Gastroesophageal sphincter (tissue), 4 donors: ENCODE data around the gene UBQLN4. TPM values are rescaled to one million over a fixed set of nuclear protein-coding genes. Genes with fewer than 3 reads are reported as not detected.

Experiments used
- ATAC-seq: fragments of 150-250 bp; one replicate; pipeline ENCODE4 v1.9.1; 2016; ENCODE audit warnings: mild to moderate bottlenecking, moderate library complexity
- H3K27ac ChIP-seq, 4 donors: fragments of 200-600 bp; sonication (generic) in 3 of 4; 1 replicate in 3 of 4; 2 replicates in 1 of 4; pipeline ENCODE4 v1.5.1; 2016 to 2019
- H3K27me3 ChIP-seq: fragments of 200-600 bp; sonication (generic); one replicate; pipeline ENCODE4 v1.5.1; 2019
- H3K36me3 ChIP-seq, 2 donors: fragments of 200-600 bp; sonication (generic); one replicate each; pipeline ENCODE4 v1.5.1; 2019; ENCODE audit warnings: control low read depth in 1 of 2
- H3K4me1 ChIP-seq, 3 donors: fragments of 200-600 bp; sonication (generic); 1 replicate in 2 of 3; 2 replicates in 1 of 3; pipeline ENCODE4 v1.5.1; 2016 to 2019; ENCODE audit warnings: control low read depth in 2 of 3
- H3K4me3 ChIP-seq, 2 donors: fragments of 200-600 bp; sonication (generic); one replicate each; pipeline ENCODE4 v1.5.1; 2019; ENCODE audit warnings: mild to moderate bottlenecking in 1 of 2, moderate library complexity in 1 of 2
- H3K9me3 ChIP-seq, 3 donors: fragments of 200-600 bp; sonication (generic); one replicate each; pipeline ENCODE4 v1.5.1; 2017 to 2019; ENCODE audit warnings: control low read depth in 2 of 3
- EP300 ChIP-seq: sonication (generic); formaldehyde crosslinking; IDR thresholded peaks from one replicate; pipeline ENCODE4 v1.6.1; 2017; ENCODE audit warnings: antibody characterized with exemption, mild to moderate bottlenecking
- POLR2A ChIP-seq, 2 donors: fragments of 450-650 bp; IDR thresholded peaks; one replicate each; pipeline ENCODE4 v1.6.1; 2017; ENCODE audit warnings: antibody characterized with exemption in 2 of 2, mild to moderate bottlenecking in 2 of 2, moderate library complexity in 1 of 2
- POLR2AphosphoS5 ChIP-seq: sonication (generic); formaldehyde crosslinking; IDR thresholded peaks from one replicate; pipeline ENCODE4 v1.6.1; 2017; ENCODE audit warnings: antibody characterized with exemption
- WGBS, 2 donors: methylation state at CpG; one replicate each; pipeline ENCODE4 v1.1.5; 2018; ENCODE audit warnings: low coverage in 1 of 2; 5-methylcytosine and 5-hydroxymethylcytosine counted together
- total RNA-seq, 4 donors: library from RNA; depleted of rRNA; stranded (reverse); fragments of >200 nt; gene quantifications; one replicate each; pipeline ENCODE4 v1.1.0, GENCODE V29; 2016
- TF ChIP-seq, protein P1 (sequence below), 4 experiments: fragments of 200-600 bp in 2 of 4; fragments of 450-650 bp in 2 of 4; sonication (generic) in 1 of 4; IDR thresholded peaks; one replicate each; pipeline ENCODE4 v1.5.1; 2017 to 2019; ENCODE audit warnings: antibody characterized with exemption in 4 of 4, mild to moderate bottlenecking in 2 of 4, moderate library complexity in 2 of 4

Gene UBQLN4
- total RNA-seq, 4 donors from 2014 or later, result 19.6 to 29.6 (median 24.8) TPM

DNA sequence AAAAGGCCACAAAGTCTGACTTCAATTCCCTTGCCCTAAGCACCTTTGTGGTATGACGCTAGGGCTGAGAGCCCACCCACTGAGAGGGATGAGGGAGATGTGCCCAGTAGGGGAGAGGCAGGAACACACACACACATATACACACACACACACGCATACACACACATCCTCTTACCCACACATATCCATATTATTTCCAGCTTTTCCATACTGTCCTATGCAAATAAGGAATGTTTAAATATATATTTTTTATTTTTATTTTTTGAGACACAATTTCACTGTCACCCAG, 10.3 kb upstream of the UBQLN4 start:
- TF ChIP-seq POLR2A (IDR thresholded peaks at IDR 0.05), result no peak
- TF ChIP-seq POLR2AphosphoS5, result no peak
- TF ChIP-seq, protein P1, sequence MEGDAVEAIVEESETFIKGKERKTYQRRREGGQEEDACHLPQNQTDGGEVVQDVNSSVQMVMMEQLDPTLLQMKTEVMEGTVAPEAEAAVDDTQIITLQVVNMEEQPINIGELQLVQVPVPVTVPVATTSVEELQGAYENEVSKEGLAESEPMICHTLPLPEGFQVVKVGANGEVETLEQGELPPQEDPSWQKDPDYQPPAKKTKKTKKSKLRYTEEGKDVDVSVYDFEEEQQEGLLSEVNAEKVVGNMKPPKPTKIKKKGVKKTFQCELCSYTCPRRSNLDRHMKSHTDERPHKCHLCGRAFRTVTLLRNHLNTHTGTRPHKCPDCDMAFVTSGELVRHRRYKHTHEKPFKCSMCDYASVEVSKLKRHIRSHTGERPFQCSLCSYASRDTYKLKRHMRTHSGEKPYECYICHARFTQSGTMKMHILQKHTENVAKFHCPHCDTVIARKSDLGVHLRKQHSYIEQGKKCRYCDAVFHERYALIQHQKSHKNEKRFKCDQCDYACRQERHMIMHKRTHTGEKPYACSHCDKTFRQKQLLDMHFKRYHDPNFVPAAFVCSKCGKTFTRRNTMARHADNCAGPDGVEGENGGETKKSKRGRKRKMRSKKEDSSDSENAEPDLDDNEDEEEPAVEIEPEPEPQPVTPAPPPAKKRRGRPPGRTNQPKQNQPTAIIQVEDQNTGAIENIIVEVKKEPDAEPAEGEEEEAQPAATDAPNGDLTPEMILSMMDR (IDR thresholded peaks at IDR 0.05), result no peak
- Histone ChIP-seq H3K4me3 (no peak overlapping the region), H3K9me3 (no peaks in the 10 kb centered on the region), H3K4me1 (no peaks in the 10 kb centered on the region), H3K27me3 (no peaks in the 10 kb centered on the region), H3K36me3 (no peaks in the 10 kb centered on the region), H3K27ac (no peak overlapping the region)
- WGBS, 2 donors, result 63 to 67% methylated on average over 2 of the region's 2 CpGs
- no peak for ATAC-seq

DNA sequence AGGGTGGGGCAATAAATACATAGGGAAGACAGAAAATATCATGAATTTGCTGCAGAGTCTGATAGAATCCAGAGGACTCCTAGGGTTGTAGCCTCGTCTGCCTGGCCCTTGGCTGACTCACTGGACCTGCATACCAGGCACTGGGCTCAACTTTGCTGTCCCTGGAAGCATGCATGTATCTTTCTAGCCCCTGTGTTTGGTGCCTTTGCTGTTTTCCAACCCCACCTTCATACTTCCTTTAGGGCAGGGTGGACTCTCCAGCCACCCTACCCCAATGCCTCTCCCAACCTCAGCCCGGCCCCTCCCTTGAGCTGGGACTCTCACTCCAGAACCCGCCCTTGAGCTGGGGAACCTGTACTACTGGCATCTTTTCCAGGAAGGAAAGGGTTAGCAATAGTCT, 8.6 kb upstream of the UBQLN4 start:
- WGBS, 2 donors, result 50% methylated on average over 1 of the region's 3 CpGs; no CpG with 5 or more reads in 1 of the 2 donors
- Histone ChIP-seq H3K4me1 (no peaks in the 10 kb centered on the region), H3K9me3 (no peaks in the 10 kb centered on the region), H3K27ac (no peak overlapping the region), H3K36me3 (peaks cover 0 to 14% of the 10 kb centered on the region in 2 donors), H3K27me3 (no peaks in the 10 kb centered on the region), H3K4me3 (no peak overlapping the region)
- TF ChIP-seq EP300 (no peak), POLR2AphosphoS5 (no peak), POLR2A (IDR thresholded peaks at IDR 0.05) (no peak)
- TF ChIP-seq, protein P1 (IDR thresholded peaks at IDR 0.05), result no peak
- ATAC-seq, result no peak

DNA sequence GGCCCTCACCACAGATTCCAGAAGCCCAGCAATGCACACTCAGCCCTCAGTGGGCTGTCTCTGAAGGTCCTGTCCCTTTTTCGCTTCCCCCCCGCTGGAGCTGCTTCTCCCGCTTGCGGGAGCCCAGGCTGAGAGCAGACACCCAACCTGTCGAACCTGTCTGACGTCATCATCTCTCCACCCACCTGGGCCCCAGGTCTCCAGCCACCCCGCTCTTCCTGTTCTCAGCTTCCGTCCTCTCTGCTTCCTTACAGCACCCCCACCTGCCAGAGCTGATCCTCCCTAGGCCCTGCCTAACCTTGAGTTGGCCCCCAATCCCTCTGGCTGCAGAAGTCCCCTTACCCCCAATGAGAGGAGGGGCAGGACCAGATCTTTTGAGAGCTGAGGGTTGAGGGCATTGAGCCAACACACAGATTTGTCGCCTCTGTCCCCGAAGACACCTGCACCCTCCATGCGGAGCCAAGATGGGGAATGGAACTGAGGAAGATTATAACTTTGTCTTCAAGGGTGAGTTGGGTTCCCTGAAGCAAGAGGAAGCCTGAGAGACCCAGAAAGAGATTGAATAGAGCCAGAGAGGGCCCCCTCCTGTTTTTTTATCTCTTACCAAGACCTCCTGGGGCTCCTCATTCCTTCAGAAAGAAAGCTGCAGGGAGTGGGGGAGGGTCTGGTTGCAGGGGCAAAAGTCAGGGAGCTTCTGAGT, 7.5 kb upstream of the UBQLN4 start, which contains the start of gene RAB25:
Gene RAB25 (plus strand): TSS at position 224 of the 700 bp plus-strand sequence. CDS start 241 bp downstream, at position 465.
- ATAC-seq, result no peak
- Histone ChIP-seq H3K36me3 (peaks cover 0 to 21% of the 10 kb centered on the region in 2 donors), H3K9me3 (no peaks in the 10 kb centered on the region), H3K4me1 (peaks cover 0 to 4% (median 0%) of the 10 kb centered on the region in 3 donors), H3K27ac (no peak within 1 kb of the TSS), H3K27me3 (no peaks in the 10 kb centered on the region), H3K4me3 (no peak within 1 kb of the TSS)
- 33 to 37% methylated on average over 4 to 6 of the region's 11 CpGs for WGBS, 2 donors
- TF ChIP-seq EP300 (no peak), POLR2AphosphoS5 (no peak), POLR2A (IDR thresholded peaks at IDR 0.05) (no peak)
- TF ChIP-seq, protein P1 (IDR thresholded peaks at IDR 0.05), result no peak

DNA sequence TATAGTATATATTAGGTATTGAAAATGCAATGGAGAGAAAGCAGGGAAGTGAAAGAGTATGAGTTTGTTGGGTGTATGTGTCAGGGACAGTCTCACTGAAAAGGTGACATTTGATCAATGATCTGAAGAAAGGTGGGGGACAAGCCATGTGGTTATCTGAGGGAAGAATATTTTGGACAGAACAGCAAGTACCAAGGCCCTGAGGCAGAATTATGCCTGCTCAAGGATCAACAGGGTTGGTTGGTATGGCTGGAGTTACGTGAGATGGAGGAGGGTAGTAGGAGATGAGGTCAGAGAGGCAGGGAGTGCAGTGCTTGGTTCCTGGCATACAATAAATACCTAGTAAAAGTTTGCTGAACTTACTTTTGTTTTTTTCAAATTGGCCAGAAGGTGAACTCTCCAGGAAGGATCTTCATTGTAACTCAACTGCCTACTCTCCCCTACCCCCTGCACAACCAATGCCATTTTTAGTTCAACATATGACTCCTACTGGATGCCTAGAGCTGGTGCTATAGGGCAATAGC, 2.8 kb upstream of the UBQLN4 start:
- no peak overlapping the region for H3K27ac ChIP-seq
- H3K4me1 ChIP-seq, result peaks cover 0 to 29% (median 8%) of the 10 kb centered on the region in 3 donors
- TF ChIP-seq POLR2A (IDR thresholded peaks at IDR 0.05) (no peak), POLR2AphosphoS5 (no peak), EP300 (no peak)
- TF ChIP-seq, protein P1 (IDR thresholded peaks at IDR 0.05), result no peak
- no peak overlapping the region for H3K4me3 ChIP-seq
- no peaks in the 10 kb centered on the region for H3K9me3 ChIP-seq
- H3K27me3 ChIP-seq, result no peaks in the 10 kb centered on the region
- 91 to 92% methylated on average over 1 of the region's 1 CpG for WGBS, 2 donors
- no peak for ATAC-seq
- peaks cover 0 to 22% of the 10 kb centered on the region in 2 donors for H3K36me3 ChIP-seq
